Stimulated activated CD8-positive, alpha-beta memory T cell treated with anti-CD3 and anti-CD28 coated beads, Interleukin-7, amount 100 ng/mL, for 24 hours (primary cell): Measurements from ENCODE around the gene ACADVL.
A peak's percentile ranks its signal among the peaks of the same experiment; 100 is the strongest.

Source experiments
- DNase-seq: peaks from one replicate; pipeline ENCODE4 v3.0.0-alpha.2; 2020; ENCODE audit warnings: low read depth

ACADVL gene

DNA sequence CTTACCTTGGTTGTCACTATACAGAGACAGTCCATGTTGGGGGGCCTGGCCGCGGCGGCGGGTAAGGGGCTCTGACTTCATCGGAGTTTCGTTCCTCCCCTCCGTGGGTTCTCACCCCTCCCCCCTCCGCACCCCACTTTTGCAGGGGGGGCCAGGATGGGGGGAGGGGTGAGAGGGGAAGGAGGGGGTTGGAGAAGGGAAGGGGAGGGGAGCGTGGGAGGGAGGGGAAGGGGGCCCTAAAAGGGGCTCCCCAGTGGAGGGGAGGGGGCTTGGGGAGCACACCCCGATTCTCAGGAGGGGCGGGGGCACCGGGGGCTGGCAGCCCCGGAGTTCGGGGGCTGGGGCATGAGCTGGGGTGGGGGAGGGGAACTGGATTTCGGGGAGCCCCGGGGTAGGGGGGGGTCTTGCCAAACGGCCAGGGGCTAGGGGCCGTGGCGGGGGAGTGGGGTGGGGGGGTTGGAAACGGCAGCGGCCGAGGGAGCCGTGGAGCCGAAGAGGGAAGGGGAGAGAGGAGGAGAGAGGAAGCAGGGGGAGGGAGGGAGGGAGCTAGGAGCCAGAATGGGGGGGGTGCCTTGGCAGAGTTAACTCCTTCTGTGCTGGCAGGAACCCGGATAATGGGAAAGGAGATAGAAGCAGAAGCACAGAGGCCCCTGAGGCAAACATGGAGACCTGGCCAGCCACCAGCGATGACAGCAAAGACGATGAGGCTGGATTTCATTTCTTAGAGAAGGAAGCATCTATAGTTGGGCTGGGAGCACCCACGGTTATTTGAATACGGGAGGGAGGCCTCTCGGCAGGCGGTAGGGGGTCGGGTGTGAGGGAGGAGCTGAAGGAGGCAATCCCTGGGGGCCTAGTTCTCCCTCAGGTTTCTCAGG is 2.4 kb upstream of the ACADVL start:
- no peak for DNase-seq

DNA sequence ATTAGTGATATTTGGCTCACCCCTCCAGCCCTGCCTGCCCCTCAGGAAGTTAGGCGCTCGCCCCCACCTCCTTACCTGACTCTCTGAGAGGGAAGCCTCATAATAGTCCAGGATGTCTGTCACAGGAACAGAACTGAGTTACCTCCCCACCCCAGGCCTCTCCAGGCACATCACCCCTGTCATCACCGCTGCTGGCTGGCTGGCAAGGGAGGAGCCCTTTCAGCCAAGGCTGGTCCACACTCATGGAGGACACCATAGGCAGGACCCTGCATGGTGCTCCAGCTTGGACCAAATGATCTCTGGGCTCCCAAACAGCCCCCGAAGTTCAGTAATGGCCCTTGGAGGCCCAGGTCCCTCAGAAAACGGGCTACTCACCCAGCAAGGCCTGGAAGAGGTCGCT is 1.6 kb upstream of the ACADVL start:
- DNase-seq = no peak

DNA sequence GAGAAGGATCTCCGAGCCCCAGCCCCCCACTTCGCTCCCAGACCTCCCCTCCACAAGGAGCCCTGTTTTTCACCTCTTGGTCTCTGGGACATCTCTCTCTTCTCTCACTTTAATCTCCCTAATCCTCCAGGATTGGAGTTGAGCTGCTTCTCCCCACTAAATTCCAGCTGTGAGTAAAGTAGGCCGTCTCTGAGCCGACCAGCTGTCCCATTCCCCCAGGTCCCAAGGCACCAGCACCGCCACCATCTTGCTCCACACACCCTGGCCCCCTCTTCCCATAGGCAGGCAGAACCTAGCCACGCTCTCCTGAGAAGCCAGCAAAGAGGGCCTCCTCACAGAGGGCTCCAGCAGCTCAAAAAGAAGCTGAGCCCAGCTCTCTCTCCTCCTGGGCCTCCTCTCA is 980 bp upstream of the ACADVL start:
- DNase-seq = no peak

DNA sequence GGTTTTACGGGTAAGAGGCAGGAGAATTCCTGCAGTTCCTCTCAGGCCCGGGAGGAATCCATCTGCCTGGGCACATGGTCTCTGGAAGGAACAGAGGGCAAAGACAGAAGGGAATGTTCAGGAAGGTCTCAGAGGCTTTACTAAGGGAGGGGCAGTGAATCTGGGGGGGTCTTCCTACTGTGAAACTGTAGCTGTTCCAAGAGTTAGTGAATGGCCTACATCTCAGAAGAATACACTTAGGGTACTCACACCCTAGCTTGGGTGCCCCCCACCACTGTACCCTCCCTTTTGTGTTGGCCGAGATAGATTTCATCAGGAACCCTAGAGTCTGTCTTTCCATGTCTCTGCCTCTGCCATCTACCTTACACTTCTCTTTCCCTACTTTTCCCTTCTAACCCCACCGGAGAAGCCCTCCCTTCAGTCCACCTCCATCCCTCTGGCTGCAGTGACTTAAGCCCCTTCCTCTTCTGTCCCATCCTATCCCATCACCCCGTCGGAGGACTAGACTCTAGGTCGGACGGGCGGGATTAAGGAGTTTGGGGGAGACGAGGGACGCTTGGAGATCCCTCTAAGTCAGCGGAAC is 418 bp upstream of the ACADVL start:
- no peak for DNase-seq

DNA sequence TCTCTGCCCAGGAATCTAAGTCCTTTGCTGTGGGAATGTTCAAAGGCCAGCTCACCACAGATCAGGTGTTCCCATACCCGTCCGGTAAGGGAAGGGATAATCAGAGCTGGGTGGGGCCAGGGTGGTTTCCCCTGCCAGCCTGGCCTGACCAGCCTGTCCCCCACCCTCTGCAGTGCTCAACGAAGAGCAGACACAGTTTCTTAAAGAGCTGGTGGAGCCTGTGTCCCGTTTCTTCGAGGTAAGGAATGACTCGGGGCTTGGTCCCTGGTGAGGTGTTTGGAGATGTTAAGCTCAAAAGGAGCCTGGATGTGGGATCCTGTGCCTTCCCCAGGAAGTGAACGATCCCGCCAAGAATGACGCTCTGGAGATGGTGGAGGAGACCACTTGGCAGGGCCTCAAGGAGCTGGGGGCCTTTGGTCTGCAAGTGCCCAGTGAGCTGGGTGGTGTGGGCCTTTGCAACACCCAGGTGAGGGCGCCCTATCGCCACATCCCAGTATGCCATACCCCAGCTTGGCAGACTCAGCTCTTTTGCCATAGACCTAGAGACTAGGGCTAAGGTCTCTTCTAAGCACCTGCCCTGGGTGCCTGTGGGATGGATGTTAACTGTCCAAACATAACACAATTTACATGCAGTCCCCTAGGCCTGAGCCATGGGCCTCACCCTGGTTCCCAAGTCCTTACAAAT is 997 bp downstream of the ACADVL start:
- no peak for DNase-seq

DNA sequence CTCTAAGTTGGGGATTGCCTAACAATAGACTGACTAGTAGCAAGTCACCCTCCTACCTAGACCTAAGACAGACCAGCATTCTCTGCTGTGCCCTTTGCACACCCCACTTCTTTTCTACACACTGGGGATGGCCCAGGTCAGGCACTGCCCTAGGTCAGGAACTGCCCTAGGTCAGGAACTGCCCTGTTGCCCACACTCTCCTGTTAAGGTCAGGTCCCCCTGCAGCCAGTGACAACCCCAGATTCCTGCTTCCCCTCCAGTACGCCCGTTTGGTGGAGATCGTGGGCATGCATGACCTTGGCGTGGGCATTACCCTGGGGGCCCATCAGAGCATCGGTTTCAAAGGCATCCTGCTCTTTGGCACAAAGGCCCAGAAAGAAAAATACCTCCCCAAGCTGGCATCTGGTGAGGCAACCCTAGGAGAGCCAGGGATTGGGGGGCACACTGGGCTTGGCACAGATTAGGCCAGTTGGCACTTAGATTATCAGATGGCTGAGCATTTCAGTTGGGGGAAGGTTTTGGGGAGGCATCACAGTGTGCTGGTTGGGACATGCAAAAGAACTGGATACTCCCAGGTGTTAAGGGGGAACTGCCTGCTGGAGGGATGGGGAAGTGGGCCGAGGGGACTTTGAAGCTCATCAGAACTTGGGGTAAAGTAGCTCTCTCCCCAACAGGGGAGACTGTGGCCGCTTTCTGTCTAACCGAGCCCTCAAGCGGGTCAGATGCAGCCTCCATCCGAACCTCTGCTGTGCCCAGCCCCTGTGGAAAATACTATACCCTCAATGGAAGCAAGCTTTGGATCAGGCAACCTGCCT is 1.7 kb downstream of the ACADVL start:
- DNase-seq = no peak

DNA sequence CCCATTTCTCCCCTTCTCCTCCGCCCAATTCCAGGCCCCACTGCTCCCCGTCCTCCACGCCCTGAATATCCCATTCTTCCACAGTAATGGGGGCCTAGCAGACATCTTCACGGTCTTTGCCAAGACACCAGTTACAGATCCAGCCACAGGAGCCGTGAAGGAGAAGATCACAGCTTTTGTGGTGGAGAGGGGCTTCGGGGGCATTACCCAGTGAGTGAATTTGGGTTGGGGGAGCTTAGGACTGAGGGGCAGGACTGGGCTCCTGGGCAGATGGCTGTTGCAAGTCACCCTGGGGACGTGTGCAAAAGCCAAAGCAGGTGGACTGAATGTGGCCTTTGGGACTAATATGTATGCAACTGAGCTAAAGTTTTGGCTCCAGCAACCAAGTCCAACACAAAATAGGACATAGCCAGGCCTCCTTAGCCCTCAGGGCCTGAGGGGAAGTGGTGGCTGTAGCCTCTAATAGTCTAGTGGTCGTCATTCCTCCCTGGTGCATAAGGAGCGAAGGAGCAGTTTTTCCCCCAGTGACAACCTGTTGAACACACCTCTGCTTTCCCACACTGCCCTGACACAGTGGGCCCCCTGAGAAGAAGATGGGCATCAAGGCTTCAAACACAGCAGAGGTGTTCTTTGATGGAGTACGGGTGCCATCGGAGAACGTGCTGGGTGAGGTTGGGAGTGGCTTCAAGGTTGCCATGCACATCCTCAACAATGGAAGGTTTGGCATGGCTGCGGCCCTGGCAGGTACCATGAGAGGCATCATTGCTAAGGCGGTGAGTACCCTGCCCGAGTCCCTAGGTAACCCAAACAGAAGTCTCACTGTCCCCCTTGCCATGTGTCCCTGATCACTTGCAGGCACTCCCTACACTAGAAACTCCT is 2.6 kb downstream of the ACADVL start:
- no peak for DNase-seq

DNA sequence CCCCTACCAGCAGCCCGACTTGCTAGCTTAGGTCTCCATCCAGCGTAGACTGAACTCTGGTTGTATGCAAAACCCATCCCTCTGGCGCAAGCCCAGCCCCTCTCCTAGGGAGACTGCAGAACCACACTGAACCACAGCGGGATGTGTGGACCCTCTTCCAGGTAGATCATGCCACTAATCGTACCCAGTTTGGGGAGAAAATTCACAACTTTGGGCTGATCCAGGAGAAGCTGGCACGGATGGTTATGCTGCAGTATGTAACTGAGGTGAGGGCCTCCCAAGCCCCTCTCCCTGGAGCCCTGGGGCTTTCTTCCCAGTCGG is 3.2 kb downstream of the ACADVL start:
- no peak for DNase-seq

DNA sequence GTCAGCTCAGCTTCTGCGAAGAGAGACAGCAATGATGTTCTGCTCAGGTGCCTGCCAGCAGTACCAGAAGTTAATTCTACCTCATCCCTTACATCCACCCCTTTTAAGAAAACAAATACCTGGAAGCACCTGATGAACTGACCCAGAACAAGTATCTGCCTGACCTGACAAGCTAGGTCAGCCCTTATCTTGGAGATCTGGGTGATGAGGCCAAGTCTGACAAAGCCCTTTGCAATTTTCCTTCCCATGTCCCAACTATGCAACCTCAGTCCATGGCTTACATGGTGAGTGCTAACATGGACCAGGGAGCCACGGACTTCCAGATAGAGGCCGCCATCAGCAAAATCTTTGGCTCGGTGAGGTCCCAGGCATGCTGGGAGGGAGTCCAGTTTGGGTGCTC is 3.6 kb downstream of the ACADVL start:
- DNase-seq = no peak

DNA sequence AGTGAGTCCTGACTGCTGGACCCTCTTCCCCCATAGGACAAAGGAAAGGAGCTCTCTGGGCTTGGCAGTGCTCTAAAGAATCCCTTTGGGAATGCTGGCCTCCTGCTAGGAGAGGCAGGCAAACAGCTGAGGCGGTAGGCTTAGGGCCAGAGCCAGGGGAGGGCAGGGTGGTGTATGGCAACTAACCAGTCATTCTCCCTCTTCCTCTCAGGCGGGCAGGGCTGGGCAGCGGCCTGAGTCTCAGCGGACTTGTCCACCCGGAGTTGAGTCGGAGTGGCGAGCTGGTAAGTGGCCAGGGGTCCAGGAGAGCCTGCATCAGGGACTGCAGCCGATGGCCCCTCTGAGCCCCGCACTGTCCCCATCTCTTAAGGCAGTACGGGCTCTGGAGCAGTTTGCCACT is 4.4 kb downstream of the ACADVL start:
- no peak for DNase-seq

DNA sequence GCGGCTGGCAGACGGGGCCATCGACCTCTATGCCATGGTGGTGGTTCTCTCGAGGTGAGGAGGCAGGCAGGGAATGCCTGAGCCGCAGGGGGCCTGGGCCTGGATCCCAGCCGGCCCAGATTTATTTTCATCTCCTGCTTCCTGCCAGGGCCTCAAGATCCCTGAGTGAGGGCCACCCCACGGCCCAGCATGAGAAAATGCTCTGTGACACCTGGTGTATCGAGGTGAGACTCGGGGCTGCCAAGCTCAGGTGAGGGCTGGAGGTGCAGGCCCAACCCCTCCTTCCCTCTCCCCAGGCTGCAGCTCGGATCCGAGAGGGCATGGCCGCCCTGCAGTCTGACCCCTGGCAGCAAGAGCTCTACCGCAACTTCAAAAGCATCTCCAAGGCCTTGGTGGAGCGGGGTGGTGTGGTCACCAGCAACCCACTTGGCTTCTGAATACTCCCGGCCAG is 4.9 kb downstream of the ACADVL start:
- no peak for DNase-seq

DNA sequence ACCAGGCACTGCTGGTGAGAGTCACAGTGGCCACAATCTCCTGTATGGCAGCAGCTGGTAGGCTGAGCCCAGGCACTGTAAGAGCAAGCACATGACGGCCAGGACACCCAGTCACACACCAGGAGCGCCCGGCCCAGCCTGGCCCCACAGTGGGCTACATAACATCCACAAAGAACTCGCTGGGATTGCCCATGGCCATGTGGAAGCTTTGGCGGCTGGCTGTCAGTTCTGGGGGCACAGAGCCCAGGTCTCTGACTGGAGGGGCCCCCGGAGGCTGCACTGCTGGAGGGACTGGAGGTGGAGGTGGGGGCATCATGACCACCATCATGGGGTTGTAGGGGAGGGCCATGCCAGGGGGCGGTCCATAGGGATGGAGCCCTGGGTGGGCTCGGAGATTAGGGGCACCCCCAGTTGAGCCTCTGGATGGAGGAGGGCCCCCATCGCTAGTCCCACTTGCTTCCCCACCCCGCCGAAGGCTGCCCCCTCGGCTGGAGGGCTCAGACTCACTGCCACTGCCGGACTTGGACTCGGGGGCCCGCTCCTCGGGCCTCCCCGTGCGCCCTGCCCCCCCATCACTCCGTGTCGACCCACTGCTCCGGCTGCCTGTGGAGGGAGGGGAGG is 6.1 kb downstream of the ACADVL start:
- DNase-seq = no peak

DNA sequence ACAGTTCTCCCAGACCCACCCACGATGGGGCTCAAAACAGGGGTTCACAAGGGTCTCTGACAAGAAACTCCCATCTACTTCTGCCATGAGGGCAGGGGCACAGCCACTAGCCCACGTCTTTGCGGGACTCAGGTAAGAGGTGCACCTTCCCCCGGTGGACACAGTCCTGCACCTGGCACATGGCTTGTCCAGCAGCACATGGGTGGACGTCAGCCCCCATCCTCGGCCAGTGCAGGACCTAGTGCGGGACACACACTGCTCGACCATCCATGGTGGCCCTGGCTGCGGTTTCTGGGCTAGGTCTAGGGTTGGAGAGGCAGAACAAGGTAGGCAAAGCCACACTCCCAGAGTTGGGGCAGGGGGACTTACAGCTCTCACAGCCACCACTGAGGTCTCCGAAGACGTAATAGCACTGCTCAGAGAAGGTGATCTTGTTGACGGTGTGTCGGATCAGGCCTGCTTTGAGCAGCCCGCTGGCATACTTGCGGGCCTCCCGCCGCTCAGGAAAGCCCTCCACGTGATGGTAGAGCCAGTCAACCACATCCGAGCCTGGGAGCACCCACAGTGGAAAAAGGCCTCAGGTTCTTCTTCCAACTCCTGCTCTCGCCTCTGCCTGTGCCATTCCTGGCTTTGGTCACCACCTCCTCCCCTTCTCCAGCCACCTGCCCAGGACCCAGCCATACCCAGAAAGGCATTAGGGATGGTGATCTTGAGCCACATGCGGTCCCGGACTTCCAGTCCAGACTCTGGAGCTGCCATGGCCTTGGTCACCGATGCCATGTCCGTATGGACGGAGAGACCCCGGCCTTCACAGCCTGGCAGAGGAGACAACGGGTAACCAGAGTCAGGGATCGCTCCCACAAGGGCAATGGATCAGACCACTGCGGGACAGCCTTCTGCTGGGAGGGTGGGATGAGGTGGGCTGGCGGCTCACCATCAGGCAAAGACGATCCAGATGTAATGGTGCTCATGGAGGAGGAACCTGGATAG is 7.3 kb downstream of the ACADVL start:
- no peak for DNase-seq

DNA sequence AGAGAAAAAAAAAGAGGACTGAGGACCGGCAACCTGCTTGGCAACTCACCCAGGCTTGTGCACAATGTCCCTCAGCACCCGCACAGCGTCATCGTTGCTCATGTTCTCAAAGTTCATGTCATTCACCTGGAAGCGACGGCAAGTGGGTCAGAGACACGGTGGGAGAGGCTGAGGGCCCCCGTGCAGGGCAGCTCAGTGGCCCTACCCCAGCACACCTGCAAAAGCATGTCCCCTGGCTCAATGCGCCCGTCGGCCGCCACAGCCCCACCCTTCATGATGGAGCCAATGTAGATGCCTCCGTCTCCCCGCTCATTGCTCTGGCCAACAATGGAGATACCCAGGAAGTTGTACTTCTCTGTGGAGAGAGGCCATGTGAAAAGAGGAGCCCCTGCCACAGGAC is 9.2 kb downstream of the ACADVL start:
- no peak for DNase-seq

DNA sequence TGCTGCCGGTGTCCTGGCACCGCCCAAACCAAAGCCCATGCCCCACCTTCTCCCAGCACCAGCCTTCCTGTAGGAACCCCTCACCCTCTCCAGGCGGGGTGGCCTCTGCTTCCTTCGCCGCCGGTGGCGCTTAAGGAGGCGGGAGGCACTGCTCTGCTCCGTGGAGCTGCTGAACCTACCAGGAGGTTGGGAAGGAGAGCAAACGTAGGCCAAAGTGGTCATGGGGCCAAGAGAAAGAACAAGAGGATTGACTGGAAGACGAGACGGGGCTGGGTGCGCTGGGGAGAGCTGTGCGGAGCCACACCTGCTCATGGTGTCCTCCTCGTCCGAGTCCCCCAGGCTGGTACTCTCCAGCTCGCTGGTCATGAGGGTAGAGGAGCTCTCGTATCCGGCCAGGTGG is 9.8 kb downstream of the ACADVL start:
- DNase-seq = no peak

DNA sequence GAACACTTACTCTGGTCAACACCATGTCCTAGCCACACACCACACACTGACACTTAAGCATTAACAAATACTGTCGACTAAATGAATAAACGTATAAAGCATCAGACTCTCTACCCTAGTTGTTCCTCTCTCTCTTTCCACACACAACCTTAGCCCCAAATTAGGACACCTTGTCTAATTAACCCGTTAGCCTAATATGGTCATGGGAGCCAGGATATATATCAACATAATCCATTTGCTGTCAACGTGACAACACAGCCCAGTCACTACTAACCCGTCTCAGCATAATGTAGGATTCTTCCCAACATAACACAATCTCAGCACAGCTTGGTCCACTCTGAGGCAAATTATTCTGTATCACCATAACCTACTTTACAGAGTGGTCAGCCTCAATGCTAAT is 12.4 kb downstream of the ACADVL start:
- DNase-seq = no peak

DNA sequence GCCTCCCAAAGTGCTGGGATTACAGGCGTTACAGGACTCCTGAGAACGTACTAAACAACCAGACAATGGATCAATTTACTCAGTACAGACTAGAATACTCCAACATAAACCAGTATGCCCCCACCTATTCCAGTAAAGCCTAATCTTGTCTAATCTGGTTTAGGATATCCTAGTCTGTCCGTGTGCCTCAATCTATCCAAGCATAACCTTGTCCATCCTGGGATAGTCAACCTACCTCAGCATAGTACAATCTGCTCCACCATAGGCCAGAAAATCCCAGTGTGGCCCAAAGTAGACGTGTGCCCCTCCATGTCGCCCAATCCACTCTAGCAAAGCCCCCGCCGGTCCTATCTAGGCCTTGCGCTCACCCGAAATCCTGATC is 14.0 kb downstream of the ACADVL start:
- DNase-seq = no peak

DNA sequence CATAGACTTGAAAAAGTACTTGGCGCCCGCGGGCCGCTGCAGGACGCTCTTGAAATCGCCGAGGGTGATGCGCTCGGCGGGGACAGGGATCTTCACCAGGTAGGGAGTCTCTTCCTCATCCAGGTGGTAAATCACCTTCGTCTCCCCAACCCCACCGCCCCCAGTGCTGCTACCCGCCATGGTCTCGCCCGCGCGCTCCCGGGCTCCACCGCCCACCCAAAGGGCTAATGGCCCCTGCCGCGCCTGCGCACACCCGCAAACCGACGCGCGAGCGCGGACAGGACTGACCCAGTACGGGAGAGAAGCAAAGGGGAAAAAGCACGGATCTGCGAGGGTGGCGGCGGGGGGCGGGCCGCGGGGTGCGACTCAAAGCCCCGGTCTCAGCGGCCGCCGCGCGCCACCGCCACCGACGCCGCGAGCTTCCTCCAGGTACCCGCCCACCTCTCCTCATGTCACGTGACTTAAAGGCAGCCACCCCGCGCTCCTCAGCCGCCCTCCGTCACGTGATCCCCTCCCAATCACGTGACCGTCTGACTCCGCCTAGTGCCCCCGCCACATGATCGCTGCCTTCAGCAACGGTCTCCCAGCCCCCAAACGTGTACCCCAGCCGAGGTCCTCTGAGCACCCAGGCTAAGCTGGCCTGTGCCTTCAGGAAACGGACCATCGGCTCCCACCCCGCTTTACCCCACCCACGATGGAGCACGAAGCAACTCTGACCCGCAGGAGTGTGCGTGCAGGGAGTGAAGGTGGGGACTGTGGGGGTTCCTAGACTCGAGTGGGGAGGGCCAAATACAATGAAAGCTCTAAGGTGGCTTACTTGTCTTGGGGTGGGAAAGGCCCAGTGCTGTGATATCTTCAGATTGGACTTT is 14.6 kb downstream of the ACADVL start, which contains the start of gene DVL2:
Gene DVL2 (minus strand): TSS at position 435 of the 869 bp plus-strand sequence. CDS start 255 bp downstream, at position 180.
- peak; percentile 92 for DNase-seq
